Kasumi-1 (cell line): ENCODE data around the gene CELF5.

Experiments
- DNase-seq, 2 experiments: peaks; one replicate each; lab custom pipeline; 2025; lab: John Stamatoyannopoulos, UW

The CELF5 gene

DNA sequence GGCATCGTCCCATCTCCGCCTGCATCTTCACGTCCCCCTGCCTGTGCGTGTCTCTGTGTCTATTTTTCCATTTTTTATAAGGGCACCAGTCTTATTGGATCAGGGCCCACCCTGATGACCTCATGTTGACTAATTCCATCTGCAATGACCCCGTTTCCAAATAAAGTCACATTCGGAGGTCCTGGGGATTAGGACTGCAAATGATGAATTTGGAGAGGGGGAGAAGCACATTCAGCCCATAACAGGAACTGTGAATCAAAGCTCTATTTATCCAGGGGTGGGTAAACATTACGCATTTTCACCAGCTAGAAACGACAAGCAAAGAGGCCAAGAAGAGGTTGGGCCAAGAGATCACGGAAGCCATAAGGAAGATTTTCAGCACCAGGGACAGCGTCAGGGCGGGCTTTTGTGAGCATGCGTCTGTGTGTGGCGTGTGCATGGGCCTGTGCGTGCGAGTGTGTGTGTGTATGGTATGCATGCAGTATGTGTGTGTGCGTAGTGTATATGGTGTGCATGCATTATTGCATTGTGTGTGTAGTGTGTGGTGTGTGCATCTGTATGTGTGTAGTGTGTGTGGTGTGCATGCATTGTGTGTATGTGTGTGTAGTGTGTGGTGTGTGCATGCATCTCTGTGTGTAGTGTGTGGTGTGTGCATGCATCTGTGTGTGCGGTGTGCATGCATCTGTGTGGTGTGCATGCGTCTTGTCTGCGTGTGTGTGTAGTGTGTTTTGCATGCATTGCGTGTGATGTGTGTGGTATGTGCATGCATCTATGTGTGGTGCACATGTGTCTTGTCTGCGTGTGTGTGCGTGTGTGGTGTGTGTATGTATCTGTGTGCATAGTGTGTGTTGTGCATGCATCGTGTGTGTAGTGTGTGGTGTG lies 19.6 kb downstream of the CELF5 start:
- DNase-seq, result peak; percentile 61 to 73

- DNase-seq, result no peak
Observed at GRCh38 chr19:3245050-3245449, 20.6 kb downstream of the CELF5 start.

DNA sequence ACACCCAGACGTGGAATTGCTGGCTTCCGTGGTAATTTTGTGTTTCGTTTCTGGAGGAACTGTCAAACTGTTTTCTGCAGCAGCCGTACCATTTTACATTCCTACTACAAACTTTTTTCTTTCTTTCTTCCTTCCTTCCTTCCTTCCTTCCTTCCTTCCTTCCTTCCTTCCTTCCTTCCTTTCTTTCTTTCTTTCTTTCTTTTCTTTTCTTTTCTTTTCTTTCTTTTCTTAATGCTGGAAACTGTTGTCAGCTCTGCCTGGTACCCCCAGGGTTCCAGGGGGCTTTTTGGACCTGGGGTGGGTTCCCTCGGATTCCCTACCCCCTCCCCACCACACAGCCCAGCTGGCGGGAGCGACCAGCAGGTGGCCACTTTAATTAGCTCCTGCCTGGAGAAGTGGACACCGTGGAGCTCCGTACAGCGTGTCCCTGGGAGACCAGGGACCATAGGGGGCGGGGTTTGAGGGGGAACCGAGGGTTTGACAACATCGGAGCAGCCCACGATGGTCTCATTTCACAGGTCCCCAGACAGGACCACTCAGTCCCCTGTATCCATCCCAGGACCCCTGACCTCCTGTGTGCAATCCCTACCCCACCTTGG lies 24.4 kb downstream of the CELF5 start:
- DNase-seq, result no peak

- DNase-seq, result no peak
Observed at GRCh38 chr19:3249408-3249807, 24.9 kb downstream of the CELF5 start.

- peak; percentile 37 to 42 for DNase-seq
Observed at GRCh38 chr19:3250675-3251074, 26.2 kb downstream of the CELF5 start.

- no peak for DNase-seq
Observed at GRCh38 chr19:3251229-3251628, 26.8 kb downstream of the CELF5 start.

DNA sequence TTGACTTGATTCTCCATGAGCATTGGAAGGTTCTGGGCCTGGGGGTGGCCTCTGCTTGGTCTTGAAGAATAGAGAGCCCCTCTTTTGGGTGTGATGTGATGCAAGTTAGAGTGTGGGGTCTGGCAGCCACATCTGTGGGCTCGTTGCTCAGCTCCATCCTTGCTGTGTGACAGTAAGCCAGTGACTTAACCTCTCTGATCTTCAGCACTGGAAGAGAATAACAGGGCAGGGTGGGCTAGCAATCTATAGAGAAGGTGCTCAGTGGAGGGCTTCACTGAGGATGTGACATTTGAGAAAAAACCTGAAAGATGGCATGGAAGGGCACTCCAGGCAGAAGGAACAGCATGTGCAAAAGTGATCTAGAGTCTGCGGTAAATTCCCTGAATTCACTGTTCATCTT lies 28.2 kb downstream of the CELF5 start:
- no peak for DNase-seq

GRCh38 chr19:3253270-3253669 lies 28.8 kb downstream of the CELF5 start:
- no peak for DNase-seq

GRCh38 chr19:3254520-3254919 lies 30.1 kb downstream of the CELF5 start:
- DNase-seq, result no peak

DNA sequence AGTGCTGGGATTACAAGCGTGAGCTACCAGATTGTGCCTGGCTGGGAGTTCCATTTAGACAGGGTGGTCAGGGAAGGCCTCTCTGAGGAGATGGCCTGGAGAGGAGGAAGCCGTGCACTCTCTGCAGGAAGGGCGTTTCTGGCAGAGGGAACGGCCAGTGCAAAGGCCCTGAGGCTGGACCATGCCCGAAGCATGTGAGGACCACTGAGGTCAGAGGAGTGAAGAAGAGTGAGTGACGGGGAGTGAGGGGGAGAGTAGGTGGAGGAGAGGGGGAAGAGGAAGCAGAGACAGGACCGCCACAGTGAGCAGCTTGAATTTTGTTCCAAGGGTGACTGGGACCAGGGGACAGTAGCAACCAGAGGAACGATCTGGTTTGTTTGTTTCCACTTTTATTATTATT lies 32.6 kb downstream of the CELF5 start:
- no peak for DNase-seq

DNA sequence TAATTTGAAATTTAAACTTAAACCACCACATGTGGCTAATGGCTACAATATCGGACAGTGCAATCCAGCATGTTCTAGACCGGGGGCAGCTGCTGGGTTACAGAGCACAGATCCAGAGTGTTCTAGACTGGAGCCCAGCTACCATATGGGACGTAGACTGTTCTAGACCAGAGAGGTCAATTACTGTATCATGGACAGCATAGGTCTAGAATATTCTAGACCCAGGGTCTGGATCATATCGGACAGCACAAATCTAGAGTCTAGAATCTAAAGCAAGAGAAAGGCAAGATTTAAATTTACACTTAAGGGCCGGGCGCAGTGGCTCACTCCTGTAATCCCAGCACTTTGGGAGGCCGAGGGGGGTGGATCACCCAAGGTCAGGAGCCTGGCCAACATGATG lies 37.9 kb downstream of the CELF5 start:
- DNase-seq, result no peak

- DNase-seq, result no peak
Observed at GRCh38 chr19:3263866-3264265, 39.4 kb downstream of the CELF5 start.

DNA sequence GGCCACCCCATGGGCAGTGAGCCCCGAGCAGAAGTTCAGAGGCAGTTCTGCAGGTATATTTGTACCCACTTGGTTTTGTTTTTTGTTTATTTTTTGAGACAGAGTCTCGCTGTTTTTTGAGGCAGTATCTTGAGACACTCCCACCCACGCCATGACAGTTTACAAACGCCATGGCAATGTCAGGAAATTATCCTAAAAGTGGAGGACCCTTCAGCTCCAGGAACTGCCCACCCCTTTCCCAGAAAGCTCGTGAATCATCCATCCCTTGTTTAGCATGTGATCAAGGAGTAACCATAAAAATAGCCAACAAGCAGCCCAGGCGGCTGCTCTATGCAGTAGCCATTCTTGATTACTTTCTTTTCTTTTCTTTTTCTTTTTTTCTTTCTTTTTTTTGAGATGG lies 41.0 kb downstream of the CELF5 start:
- no peak for DNase-seq

- no peak for DNase-seq
Observed at GRCh38 chr19:3266092-3266693, 41.7 kb downstream of the CELF5 start.

GRCh38 chr19:3266792-3267514 lies 42.5 kb downstream of the CELF5 start:
- DNase-seq, result no peak

DNA sequence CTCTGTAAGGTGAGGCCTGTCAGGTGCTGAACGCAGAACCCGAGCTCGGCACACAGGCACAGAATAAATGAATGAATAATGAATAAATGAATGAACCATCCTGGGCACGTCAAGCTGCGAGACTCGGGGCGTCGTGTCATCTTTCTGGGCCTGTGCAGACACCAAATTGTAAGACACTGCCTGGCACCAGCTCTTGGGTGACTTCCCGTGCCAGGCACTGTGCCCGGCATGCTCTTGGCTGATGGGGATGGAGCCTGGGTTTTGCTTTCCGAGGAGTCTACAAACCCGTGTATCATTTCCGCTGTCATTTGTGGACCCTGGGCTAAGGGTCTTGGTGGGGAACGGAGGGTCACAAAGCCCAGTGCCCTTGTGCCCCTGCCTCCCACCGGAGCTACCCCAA lies 43.9 kb downstream of the CELF5 start:
- no peak for DNase-seq

DNA sequence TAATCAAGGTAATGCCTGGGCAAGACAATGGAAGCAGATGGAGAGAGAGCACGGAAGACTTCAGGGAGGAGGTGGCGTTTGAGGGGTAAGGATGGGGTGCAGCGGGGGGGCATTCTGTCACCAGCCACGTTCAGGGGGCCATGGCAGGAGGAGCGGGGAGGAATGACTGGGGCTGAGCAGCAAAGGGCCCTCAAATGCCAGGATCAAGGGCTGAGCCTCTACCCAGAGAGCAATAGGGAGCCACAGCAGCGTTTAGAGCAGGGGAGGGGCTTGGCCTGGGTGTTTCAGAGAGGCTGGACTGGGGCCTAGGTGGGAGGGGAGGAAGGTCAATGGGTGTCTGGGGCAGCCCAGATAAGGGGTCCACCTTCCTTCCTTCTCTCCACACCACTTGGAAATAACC lies 44.3 kb downstream of the CELF5 start:
- DNase-seq, result no peak

DNA sequence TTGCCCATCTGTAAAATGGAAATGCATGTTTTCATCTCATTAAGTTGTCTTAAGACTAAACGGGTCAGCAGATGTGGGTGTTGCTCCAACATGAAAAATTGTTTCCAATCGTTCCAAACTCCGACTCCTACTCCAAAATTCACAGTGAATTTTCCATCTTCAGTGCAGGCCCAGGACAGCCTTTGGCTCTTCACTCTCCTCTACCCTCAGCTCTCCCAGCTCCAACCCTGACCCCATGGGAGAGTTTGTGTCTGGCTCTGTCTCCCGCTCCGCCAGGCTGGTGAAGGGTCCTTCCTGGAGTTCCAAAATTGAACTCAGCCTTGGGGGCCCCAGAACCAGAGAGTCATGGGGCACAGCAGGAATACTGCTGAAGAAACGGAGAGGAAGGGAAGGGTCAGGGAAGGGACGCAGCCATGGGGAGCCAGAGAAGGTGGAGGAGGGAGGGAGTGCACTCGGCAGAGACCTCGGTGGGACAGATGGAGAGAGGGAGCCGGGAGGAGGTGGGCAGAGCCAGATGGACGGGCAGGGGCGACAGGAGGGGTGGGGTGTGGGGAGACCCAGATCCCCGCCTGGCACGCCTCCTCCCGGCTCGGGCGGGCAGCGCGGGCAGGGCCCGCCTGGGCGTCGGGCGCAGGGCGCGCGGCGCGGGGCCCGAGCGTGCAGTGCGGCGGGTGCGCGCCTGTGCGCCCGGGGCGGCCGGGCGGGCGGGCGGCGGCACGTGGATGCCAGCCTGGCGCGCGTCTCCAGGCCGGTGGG lies 45.6 kb downstream of the CELF5 start:
- DNase-seq, result no peak

DNA sequence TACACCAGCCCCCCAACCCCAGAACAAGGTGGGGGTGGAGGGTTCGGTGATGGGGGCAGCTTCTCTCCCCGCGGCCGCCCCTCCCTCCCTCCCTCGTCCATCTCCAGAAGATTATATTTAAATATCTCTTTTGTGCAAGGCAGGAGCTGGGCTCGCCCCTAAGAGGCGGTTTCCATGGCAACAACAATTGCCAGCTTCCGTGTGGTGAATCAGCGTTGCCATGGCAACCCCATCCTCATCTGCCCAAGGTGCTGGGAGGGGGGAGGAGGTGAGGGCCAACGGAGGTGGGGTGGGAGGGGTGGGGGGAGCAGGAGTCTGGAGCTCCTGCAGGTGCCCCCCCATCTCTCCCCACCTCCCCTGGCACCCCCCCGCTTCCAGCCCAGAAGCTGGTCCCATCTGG lies 46.4 kb downstream of the CELF5 start:
- DNase-seq, result no peak

- no peak for DNase-seq
Observed at GRCh38 chr19:3272401-3272931, 48.0 kb downstream of the CELF5 start.

DNA sequence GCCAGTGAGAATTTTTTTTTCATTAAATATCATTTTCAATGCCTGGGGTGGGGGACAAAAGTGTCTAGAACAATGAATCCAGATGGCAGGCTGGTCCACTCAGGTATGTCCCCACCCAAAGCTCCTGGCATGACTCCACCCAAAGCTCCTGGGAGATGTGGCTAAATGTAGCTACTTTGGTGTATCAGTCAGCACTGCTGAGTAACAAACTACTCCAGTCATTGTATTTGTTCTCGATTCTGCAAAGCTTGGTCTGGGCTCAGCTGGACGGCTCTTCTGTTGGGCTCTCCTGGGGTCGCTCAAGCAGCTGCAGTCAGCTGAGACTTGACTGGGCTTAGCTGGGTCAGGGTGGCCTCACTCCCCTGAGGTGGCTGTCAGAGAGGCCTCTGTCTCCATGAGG lies 48.5 kb downstream of the CELF5 start:
- no peak for DNase-seq
